Adrenal gland (tissue), 12 donors: Measurements from ENCODE around the gene HECTD1. TPM values are rescaled to one million over a fixed set of nuclear protein-coding genes. Genes with fewer than 3 reads are reported as not detected.
"Not testable (repeated sequence)": the region's sequence is repeated elsewhere in the genome, so short reads cannot be mapped to it uniquely, and the experiment has no call there.

Experiments
- DNase-seq, 7 donors: peaks; one replicate each; pipeline ENCODE4 v3.0.0-alpha.2; 2019 to 2020
- H3K27ac ChIP-seq, 5 donors: fragments of 200-600 bp; sonication (generic) in 4 of 5; 1 replicate in 3 of 5; 2 replicates in 2 of 5; pipeline versions ENCODE4 v1.5.1 to v1.8.0; 2016 to 2020; ENCODE audit warnings: mild to moderate bottlenecking in 1 of 5
- H3K27me3 ChIP-seq: fragments of 200-600 bp; 2 replicates; pipeline ENCODE4 v1.8.0; 2021
- H3K36me3 ChIP-seq, 2 donors: fragments of 200-600 bp; replicated peaks in 1 of 2; 1 replicate in 1 of 2; 2 replicates in 1 of 2; pipeline versions ENCODE4 v1.5.1 to v1.8.0; 2018 to 2022
- H3K4me1 ChIP-seq, 2 donors: fragments of 200-600 bp; replicated peaks in 1 of 2; 1 replicate in 1 of 2; 2 replicates in 1 of 2; pipeline versions ENCODE4 v1.5.1 to v1.8.0; 2018 to 2021
- H3K4me3 ChIP-seq, 4 donors: fragments of 200-600 bp; sonication (generic) in 3 of 4; one replicate each; pipeline ENCODE4 v1.5.1; 2016 to 2018
- H3K9me3 ChIP-seq, 3 donors: fragments of 200-600 bp; sonication (generic) in 1 of 3; replicated peaks in 1 of 3; 1 replicate in 2 of 3; 2 replicates in 1 of 3; pipeline versions ENCODE4 v1.5.1 to v1.8.0; 2016 to 2021
- CTCF ChIP-seq, 6 experiments: fragments of 450-650 bp in 4 of 6; fragments of 200-600 bp in 2 of 6; sonication (generic) in 1 of 6; IDR thresholded peaks; 1 replicate in 5 of 6; 2 replicates in 1 of 6; pipeline versions ENCODE4 v1.5.1 to v1.8.0; 2016 to 2021; ENCODE audit warnings: antibody characterized with exemption in 6 of 6, mild to moderate bottlenecking in 2 of 6, moderate library complexity in 1 of 6
- POLR2A ChIP-seq, 2 donors: fragments of 450-650 bp; IDR thresholded peaks; one replicate each; pipeline ENCODE4 v1.6.1; 2017; ENCODE audit warnings: antibody characterized with exemption in 2 of 2, mild to moderate bottlenecking in 2 of 2, moderate library complexity in 1 of 2
- WGBS, 4 donors: extraction: QIAGEN DNeasy Blood & Tissue Kit in 2 of 4; methylation state at CpG; one replicate each; pipeline versions ENCODE4 v1.1.5 to v1.1.7; 2013 to 2017; 5-methylcytosine and 5-hydroxymethylcytosine counted together
- intact Hi-C, 2 donors: fragments of 100-400 bp; cut with DNase I; formaldehyde crosslinking; loops; one replicate each; pipeline versions ENCODE4 v1.14.1 to v1.15.0; 2022 to 2023
- polyA plus RNA-seq, 3 donors: library from polyadenylated mRNA; stranded (reverse); fragments of 200-250 nt in 2 of 3; fragments of 350-450 nt in 1 of 3; fragmentation: Illumina TruSeq in 1 of 3; extraction: RNeasy Lipid Tissue Mini Kit (QIAGEN cat#74804) in 1 of 3; gene quantifications; one replicate each; pipeline ENCODE4 v1.2.3, GENCODE V29; 2013 to 2014
- total RNA-seq, 9 donors: library from RNA; depleted of rRNA in 4 of 9; stranded (reverse); fragments of >200 nt in 4 of 9; fragments of 120-200 nt in 1 of 9; fragmentation: NEBNext Ultra II Directional in 1 of 9; extraction: Animal tissue kit (Norgen Biotek cat#: 25700) in 1 of 9; gene quantifications; one replicate each; pipeline versions ENCODE4 v1.1.0 to v1.2.4, GENCODE V29; 2013 to 2023
- donor health status: healthy with polysubstance abuse.
- donor health status: Bipolar disorder and iron deficiency.
- donor health status: DM: yes; HTN: yes; CAD: no.
- donor health status: DM: no; HTN: no; CAD: no.
- donor health status: DM: no; HTN: no; CAD: no.
- donor health status: DM: yes; HTN: yes; CAD: no.

HECTD1 gene
- total and polyA plus RNA-seq, 12 donors = 77.1 to 309 (median 185) TPM

- H3K9me3 ChIP-seq = no peaks in the 10 kb centered on the region
- WGBS, 4 donors = 61 to 74% (median 69%) methylated on average over 2 of the region's 2 CpGs
- H3K4me1 ChIP-seq = peaks cover 15 to 23% of the 10 kb centered on the region in 2 donors
- no peak overlapping the region for H3K4me3 ChIP-seq
- H3K27me3 ChIP-seq = no peaks in the 10 kb centered on the region
- peak overlapping the region in 4 of 5 donors; percentile 80 to 93 (median 88) for H3K27ac ChIP-seq
- H3K36me3 ChIP-seq = peaks cover 0 to under 1% of the 10 kb centered on the region in 2 donors
- intact Hi-C loops = no loop called here
- TF ChIP-seq CTCF (IDR thresholded peaks at IDR 0.05) = no peak
- no peak for TF ChIP-seq POLR2A (IDR thresholded peaks at IDR 0.05)
- DNase-seq = no peak
These were observed 115.4 kb downstream of the HECTD1 start for GRCh38 chr14:31092160-31092708.

- no peaks in the 10 kb centered on the region for H3K36me3 ChIP-seq
- H3K9me3 ChIP-seq = no peaks in the 10 kb centered on the region
- 36 to 47% (median 41%) methylated on average over 5 of the region's 5 CpGs for WGBS, 4 donors
- TF ChIP-seq CTCF (IDR thresholded peaks at IDR 0.05) (no peak), POLR2A (IDR thresholded peaks at IDR 0.05) (peak in 1 of 2 donors; percentile 71)
- H3K27me3 ChIP-seq = no peaks in the 10 kb centered on the region
- H3K4me3 ChIP-seq = no peak overlapping the region
- peak; percentile 66 to 91 (median 85) for DNase-seq
- intact Hi-C loops = no loop called here
- peaks cover 15 to 23% of the 10 kb centered on the region in 2 donors for H3K4me1 ChIP-seq
- peak overlapping the region; percentile 80 to 97 (median 90) for H3K27ac ChIP-seq
These were observed 116.5 kb downstream of the HECTD1 start for GRCh38 chr14:31090883-31091764.

GRCh38 chr14:31086466-31086865, 121.1 kb downstream of the HECTD1 start:
- not testable (repeated sequence) for DNase-seq, H3K4me3 ChIP-seq, H3K27me3 ChIP-seq, H3K9me3 ChIP-seq, H3K27ac ChIP-seq, H3K36me3 ChIP-seq
- peaks cover 11 to 15% of the 10 kb centered on the region in 2 donors for H3K4me1 ChIP-seq
- intact Hi-C loops = loop anchor here (10.0 kb wide), 2 partner anchors 62 to 102 kb away; partner anchors contain the start of genes AP4S1 (in 2 of the 2) and STRN3 (in 2 of the 2)
- 95 to 98% (median 96%) methylated on average over 9 of the region's 9 CpGs for WGBS, 4 donors

- no peak overlapping the region for H3K27ac ChIP-seq
- peaks cover 0 to 4% of the 10 kb centered on the region in 2 donors for H3K36me3 ChIP-seq
- TF ChIP-seq CTCF (IDR thresholded peaks at IDR 0.05) (no peak), POLR2A (IDR thresholded peaks at IDR 0.05) (no peak)
- intact Hi-C loops = loop anchor here (10.0 kb wide), 2 partner anchors 60 to 100 kb away; partner anchors contain the start of genes AP4S1 (in 2 of the 2) and STRN3 (in 2 of the 2)
- no peaks in the 10 kb centered on the region for H3K27me3 ChIP-seq
- H3K4me3 ChIP-seq = no peak overlapping the region
- no peak for DNase-seq
- H3K9me3 ChIP-seq = no peaks in the 10 kb centered on the region
- 90 to 99% (median 94%) methylated on average over 3 of the region's 3 CpGs for WGBS, 4 donors
- peaks cover 0 to under 1% of the 10 kb centered on the region in 2 donors for H3K4me1 ChIP-seq
These were observed 122.6 kb downstream of the HECTD1 start for GRCh38 chr14:31085027-31085426.
